Psoas muscle (tissue), 8 donors: ENCODE data around the gene PRKACA. TPM values are rescaled to one million over a fixed set of nuclear protein-coding genes. Genes with fewer than 3 reads are reported as not detected.

Experiments used
- ATAC-seq, 4 donors: fragments of 200-7000 bp; cut with Tn5 transposase; one replicate each; pipeline ENCODE4 v1.9.1; 2020; ENCODE audit warnings: moderate library complexity in 3 of 4, mild to moderate bottlenecking in 2 of 4
- DNase-seq, 2 donors: peaks; one replicate each; pipeline ENCODE4 v3.0.0-alpha.2; 2020
- H3K27ac ChIP-seq: fragments of 200-600 bp; one replicate; pipeline ENCODE4 v1.8.0; 2022
- H3K27me3 ChIP-seq, 3 donors: fragments of 200-600 bp in 1 of 3; one replicate each; pipeline versions ENCODE4 v1.6.1 to v1.8.0; 2013 to 2022; ENCODE audit warnings: low read length in 2 of 3, mild to moderate bottlenecking in 2 of 3, moderate library complexity in 1 of 3; ENCODE audit not compliant: insufficient read depth in 3 of 3
- H3K36me3 ChIP-seq, 2 donors: fragments of 200-600 bp in 1 of 2; one replicate each; pipeline versions ENCODE4 v1.6.1 to v1.8.0; 2013 to 2022; ENCODE audit warnings: low read depth in 1 of 2, mild to moderate bottlenecking in 1 of 2, moderate library complexity in 1 of 2; ENCODE audit not compliant: insufficient read depth in 1 of 2
- H3K4me1 ChIP-seq: fragments of 200-600 bp; one replicate; pipeline ENCODE4 v1.8.0; 2022
- H3K4me3 ChIP-seq: fragments of 200-600 bp; one replicate; pipeline ENCODE4 v1.8.0; 2022; ENCODE audit warnings: mild to moderate bottlenecking
- H3K9me3 ChIP-seq: fragments of 200-600 bp; one replicate; pipeline ENCODE4 v1.8.0; 2022
- CTCF ChIP-seq: fragments of 200-600 bp; IDR thresholded peaks from one replicate; pipeline ENCODE4 v1.8.0; 2022; ENCODE audit warnings: antibody characterized with exemption
- WGBS, 3 donors: extraction: QIAGEN DNeasy Blood & Tissue Kit; methylation state at CpG; one replicate each; pipeline versions ENCODE4 v1.1.6 to v1.1.7; 2013; 5-methylcytosine and 5-hydroxymethylcytosine counted together
- intact Hi-C, 2 donors: fragments of 100-400 bp; cut with DNase I; formaldehyde crosslinking; loops; one replicate each; pipeline versions ENCODE4 v1.11.0 to v1.14.2; 2022
- polyA plus RNA-seq, 3 donors: library from polyadenylated mRNA; stranded (reverse); fragments of 200-250 nt; gene quantifications; one replicate each; pipeline ENCODE4 v1.2.3, GENCODE V29; 2013
- total RNA-seq, 4 donors: library from RNA; stranded (reverse); fragmentation: NEBNext Ultra II Directional in 2 of 4; extraction: Animal tissue kit (Norgen Biotek cat#: 25700) in 2 of 4; gene quantifications; one replicate each; pipeline versions ENCODE4 v1.2.1 to v1.2.4, GENCODE V29; 2021 to 2023
- donor health status: healthy with polysubstance abuse.
- donor health status: DM: no; HTN: no; CAD: no; lungs with moderate emphysema.
- donor health status: Bipolar disorder and iron deficiency.
- donor health status: healthy.
- donor health status: DM: yes; HTN: yes; CAD: no.
- donor health status: DM: no; HTN: no; CAD: no.
- donor health status: DM: no; HTN: no; CAD: no.
- donor health status: DM: yes; HTN: yes; CAD: no.

The PRKACA gene
- total and polyA plus RNA-seq, 7 donors, result 99.3 to 509 (median 209) TPM

DNA sequence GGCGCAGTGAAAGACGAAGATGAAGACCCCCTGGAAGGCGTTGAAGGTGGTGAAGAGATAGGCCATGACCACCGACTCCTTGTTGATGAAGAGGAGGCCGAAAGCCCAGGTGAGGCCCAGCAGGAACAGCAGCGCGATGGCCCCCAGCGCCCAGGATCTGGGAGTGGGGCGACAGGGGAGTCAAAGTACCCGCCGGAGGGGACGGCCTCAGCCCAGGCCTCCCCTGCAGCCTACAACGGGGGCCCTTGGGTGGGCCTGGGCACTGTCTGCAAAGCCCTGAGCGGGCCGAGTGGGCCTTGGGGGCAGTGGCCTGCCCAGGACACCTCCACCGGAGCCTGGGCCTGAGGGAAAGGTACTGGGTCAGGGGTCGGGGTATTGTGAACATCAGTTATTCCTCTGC is 37.8 kb upstream of the PRKACA start:
- no peak overlapping the region for H3K4me3 ChIP-seq
- 95 to 99% (median 97%) methylated on average over 17 of the region's 17 CpGs for WGBS, 3 donors
- DNase-seq, result no peak
- H3K27ac ChIP-seq, result no peak overlapping the region
- TF ChIP-seq CTCF, result no peak
- H3K36me3 ChIP-seq, result peaks cover 0 to 7% of the 10 kb centered on the region in 2 donors
- no peaks in the 10 kb centered on the region for H3K27me3 ChIP-seq
- H3K4me1 ChIP-seq, result no peaks in the 10 kb centered on the region
- intact Hi-C loops, result loop anchor here in 1 of 2 donors (10.0 kb wide), 1 partner anchor 329 kb away; no protein-coding TSS in a partner anchor
- ATAC-seq, result no peak
- no peaks in the 10 kb centered on the region for H3K9me3 ChIP-seq

- DNase-seq (no peak), ATAC-seq (no peak)
- no peak for TF ChIP-seq CTCF
- no peak overlapping the region for H3K4me3 ChIP-seq
- H3K9me3 ChIP-seq, result no peaks in the 10 kb centered on the region
- H3K27ac ChIP-seq, result no peak overlapping the region
- H3K4me1 ChIP-seq, result peaks cover 9% of the 10 kb centered on the region
- H3K36me3 ChIP-seq, result peaks cover 0 to 3% of the 10 kb centered on the region in 2 donors
- 89 to 97% (median 94%) methylated on average over 12 of the region's 12 CpGs for WGBS, 3 donors
- H3K27me3 ChIP-seq, result no peaks in the 10 kb centered on the region
- intact Hi-C loops, result loop anchor here in 1 of 2 donors (10.0 kb wide), 1 partner anchor 332 kb away; no protein-coding TSS in a partner anchor
These were observed 35.2 kb upstream of the PRKACA start for GRCh38 chr19:14152713-14153112.

DNA sequence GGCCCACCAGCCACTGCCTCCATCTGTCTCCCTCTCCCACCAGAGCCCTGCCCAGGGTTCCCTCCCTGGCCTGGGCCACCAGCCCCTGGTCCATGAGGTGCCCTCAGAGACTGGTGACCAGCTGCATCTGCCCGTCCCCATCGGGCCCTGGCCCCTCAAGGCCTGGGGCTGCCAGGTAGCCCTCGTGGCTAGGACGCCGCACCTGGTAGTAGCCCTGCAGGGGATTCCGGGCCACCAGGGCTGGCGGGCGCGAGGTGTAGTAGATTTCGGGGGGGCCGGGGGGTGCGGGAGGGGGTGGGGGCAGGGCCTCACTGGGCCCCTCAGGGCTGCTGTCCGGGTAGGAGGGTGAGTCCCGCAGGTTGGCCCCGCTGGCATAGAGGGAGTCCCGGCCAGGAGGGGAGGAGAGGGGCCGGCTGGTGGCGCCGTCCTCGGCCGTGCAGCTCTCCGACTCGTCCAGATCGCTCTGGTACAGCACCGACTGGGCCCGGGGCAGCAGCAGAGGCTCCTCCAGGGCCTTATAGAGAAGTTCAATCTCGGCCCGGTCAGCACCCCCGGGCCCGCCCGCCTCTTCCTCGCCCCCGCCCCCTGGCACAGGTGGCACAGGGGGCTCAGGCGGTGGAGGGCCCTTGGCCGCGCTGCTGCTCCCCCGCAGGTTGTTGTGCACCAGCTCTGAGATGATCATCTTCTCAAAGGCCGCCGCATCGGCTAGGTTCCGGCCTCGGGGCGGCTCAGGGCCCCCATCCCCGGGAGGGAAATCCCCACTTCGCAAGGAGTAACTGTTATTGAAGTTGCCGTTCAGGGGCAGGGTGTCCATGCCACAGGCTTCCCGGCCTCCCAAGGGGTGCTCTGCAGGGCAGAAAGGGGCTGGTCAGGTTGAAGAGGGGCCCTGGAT is 33.5 kb upstream of the PRKACA start:
- H3K27me3 ChIP-seq, result no peaks in the 10 kb centered on the region
- H3K9me3 ChIP-seq, result no peaks in the 10 kb centered on the region
- H3K4me1 ChIP-seq, result peaks cover 9% of the 10 kb centered on the region
- ATAC-seq (no peak), DNase-seq (no peak)
- no peak for TF ChIP-seq CTCF
- H3K27ac ChIP-seq, result no peak overlapping the region
- intact Hi-C loops, result loop anchor here in 1 of 2 donors (10.0 kb wide), 1 partner anchor 334 kb away; no protein-coding TSS in a partner anchor
- WGBS, 3 donors, result 91 to 92% (median 92%) methylated on average over 36 to 47 of the region's 47 CpGs
- no peak overlapping the region for H3K4me3 ChIP-seq
- H3K36me3 ChIP-seq, result no peaks in the 10 kb centered on the region

DNA sequence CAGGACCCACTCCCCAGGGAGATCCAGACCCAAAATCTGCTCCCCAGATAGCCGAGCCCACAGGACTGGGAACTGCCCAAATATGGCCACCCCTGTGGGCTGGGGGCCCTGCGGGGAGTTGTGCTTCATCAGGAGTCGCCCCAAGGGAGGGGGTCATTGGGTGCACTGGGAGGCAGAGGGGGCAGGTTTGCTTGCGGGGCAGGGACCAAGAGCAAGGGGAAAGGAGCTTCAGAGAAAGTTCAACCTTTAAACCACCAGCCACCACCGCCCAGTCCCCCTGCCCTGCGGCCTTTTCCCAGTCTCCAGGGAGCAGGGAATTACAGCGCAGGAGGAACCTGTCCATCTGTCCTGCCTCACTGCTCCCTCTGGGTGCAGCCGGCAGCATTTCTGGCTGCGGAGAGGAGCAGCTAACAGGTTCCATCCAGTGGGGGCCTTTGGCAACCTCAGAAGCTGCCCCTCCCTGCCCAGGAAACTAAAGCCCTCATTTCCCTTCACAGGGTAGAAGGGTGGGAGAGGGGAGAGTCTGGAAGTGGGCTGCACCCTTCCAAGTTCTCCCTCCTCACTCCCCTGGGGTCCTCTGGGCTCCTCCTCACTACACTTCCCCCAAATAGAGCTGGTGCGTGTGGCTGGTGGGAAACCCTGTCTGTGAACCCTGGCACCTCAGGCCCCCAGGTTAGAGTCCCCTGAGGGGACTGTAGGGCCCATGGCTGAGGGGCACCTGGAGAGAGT is 32.6 kb upstream of the PRKACA start:
- intact Hi-C loops, result loop anchor here in 1 of 2 donors (10.0 kb wide), 1 partner anchor 335 kb away; no protein-coding TSS in a partner anchor
- H3K4me1 ChIP-seq, result peaks cover 9% of the 10 kb centered on the region
- no peaks in the 10 kb centered on the region for H3K9me3 ChIP-seq
- DNase-seq (no peak), ATAC-seq (no peak)
- peak overlapping the region; percentile 22 for H3K4me3 ChIP-seq
- no peak for TF ChIP-seq CTCF
- no peaks in the 10 kb centered on the region for H3K27me3 ChIP-seq
- WGBS, 3 donors, result 51 to 67% (median 65%) methylated on average over 10 of the region's 10 CpGs
- H3K27ac ChIP-seq, result peak overlapping the region; percentile 41
- H3K36me3 ChIP-seq, result no peaks in the 10 kb centered on the region
